Stimulated activated naive CD4-positive, alpha-beta T cell treated with Interleukin-2 at 50 U/mL for 16 hours (primary cell): Measurements from ENCODE around the gene UMPS.
A peak's percentile ranks its signal among the peaks of the same experiment; 100 is the strongest.
"Not testable (repeated sequence)": the region's sequence is repeated elsewhere in the genome, so short reads cannot be mapped to it uniquely, and the experiment has no call there.

Experiments used
- DNase-seq: peaks from one replicate; lab custom pipeline; 2025; lab: John Stamatoyannopoulos, UW

Gene UMPS

DNA sequence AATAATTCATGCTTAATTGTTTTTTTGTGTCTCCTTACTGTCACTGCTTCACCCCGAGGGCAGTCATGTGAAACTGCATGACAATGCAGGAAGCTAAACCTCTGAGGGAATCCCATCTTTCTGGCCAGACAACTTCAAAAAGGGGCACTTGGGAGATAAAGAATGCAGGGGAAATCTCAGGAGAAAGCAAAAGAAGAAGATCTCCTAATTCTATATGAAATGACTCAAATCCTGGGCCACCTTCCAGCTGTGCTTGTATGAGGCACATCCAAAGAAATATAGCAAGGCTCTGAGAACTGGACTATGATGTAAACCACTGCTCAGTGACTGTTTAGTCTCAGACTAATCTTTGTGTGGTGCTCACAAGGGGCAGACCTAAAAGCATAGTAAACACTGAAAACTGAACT lies 22.6 kb upstream of the UMPS start:
- no peak for DNase-seq

DNA sequence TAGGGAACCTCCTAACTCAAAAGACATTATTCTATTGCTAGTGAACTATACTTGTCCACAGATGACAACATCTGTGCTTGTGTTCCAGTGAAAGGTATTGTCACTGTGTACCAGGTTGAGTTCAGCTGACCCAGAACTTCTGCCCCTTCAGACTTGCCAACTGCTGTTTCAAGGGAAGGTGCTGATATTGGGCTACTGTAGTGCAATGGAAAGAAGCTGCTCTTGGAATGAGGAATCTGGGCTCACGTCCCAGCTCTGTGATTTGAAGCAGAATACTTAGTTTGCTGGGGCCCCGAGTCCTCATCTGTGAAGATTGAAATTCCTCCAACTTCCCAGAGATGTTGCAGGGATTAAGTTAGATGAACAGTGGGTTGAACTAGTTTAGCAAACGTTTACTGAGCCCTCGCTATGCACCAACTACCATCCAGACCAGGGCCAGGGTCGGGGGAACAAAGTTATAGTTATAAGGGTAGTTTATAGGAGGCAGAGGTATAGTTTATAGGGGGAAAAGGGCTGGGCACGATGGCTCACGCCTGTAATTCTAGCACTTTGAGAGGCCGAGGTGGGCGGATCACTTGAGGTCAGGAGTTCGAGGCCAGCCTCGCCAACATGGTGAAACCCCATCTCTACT lies 15.9 kb upstream of the UMPS start:
- no peak for DNase-seq

DNA sequence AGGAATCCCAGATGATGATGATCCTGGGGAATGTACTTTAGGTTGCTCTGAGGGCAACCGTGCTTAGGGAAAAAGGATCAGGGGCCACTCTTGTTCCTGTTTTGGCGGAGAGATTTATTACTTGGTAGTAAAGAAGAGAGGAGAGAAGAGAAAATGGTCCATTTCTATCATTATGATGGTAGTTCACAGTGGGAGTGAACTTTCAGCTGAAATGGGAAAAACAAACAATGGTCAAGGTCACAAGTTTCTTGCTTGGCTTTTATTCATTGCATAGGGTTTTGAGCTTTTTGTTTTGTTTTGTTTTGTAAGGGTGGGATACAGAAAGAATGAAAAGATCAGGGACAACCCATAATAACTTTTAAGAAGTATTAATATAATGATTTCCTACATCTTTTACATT lies 7.7 kb upstream of the UMPS start:
- no peak for DNase-seq

DNA sequence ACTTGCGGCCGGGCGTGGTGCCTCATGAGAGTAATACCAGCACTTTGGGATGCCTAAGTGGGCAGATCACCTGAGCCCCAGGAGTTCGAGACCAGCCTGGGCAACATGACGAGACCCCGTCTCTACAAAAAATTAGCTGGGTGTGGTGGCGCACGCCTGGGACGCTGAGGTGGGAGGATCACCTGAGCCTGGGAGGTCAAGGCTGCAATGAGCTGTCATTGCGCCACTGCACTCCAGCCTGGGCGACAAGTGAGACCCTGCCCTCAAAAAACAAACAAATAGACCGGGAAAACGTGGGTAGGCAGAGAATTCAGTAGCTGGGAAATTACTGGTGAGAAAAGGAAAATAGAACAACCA lies 667 bp downstream of the UMPS start:
- DNase-seq = peak; percentile 1

DNA sequence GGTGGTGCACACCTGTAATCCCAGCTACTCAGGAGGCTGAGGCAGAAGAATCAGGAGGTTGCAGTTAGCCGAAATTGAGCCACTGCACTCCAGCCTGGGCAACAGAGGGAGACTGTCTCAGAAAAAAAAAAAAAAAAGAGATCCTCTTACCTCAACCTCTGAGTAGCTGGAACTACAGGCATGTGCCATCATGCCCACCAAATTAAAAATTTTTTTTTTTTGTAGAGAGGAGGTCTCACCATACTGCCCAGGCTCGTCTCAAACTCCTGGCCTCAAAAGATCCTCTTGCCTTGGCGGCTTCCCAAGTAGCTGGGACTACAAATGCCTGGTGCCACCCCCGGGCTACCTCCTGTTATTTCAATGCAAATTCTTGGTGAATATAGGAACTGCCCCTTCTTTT lies 1.5 kb downstream of the UMPS start:
- no peak for DNase-seq

DNA sequence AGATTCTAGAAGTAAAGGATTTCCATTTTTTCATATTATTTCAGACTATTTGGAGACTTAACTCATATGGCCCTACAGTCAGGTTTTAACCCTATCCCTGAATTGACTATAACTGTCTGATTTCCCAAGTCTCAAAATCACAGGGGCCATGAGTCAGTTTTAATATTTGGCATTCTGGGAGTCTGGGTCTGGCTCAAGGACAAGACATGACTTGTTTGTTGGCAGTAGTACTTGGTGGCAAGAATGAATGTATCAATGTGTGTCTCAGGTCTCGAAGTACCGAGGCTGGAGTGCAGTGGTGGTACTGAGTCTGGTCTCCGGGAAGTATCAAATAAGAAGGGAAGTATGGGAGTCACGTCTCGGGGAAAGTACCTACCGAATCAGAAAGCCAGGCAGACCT lies 10.8 kb downstream of the UMPS start:
- no peak for DNase-seq

DNA sequence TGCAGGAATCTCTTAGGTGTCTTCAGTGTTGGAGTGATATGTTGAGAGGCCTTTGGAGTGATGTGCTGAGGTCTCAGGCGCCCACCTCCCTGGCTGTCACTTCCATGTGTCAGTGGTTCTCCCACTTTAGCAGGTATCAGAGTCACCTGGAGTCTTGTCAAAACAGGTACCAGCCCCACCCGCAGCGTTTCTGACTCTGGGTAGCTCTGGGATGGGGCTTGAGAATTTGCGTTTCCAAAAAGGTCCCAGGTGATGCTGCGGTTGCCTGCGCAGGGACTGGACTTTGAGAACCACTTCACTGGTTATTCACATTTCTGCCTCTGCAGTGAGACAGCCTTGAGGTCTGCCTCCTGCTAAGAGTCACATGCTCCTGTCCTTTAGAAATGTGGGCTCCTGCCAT lies 15.5 kb downstream of the UMPS start:
- DNase-seq = no peak

DNA sequence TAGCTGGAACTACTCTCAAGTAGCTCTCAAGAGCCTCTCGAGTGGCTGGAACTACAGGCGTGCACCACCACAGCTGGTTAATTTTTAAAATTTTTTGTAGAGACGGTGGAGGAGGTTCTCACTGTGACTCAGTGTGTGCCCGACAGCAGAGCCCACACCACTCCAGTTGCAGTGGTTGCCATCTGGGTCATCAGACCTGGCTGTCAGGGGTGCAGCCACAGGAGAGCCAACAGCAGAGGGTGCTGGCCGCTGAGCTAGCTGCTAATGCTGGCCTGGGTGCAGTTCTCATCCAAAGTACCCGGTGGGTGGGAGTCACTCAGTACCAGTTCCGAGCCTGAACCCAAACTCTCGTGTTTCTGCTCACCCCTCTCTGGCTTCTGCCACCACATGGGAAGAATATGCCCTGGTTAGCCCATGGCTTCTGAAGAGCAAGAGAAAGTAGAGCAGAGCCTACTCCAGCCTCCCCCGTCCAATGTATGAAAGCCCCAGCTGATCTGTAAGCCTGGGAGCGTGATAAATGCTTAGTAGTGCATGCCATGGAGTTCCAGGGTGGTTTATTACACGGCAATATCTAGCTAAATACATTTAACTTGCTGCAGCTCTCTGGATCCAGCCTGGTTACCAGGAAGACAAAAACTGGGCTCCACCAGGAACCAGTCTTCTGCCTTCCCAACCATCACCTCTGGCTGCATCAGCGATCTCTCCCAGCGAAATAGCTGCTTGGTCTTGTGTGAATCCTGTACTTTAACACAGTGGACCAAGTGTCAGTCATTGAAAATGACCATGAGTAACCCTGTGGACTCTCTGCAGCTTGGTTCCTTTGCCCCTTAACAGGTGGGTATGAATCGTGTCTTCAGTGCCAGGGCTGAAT lies 17.1 kb downstream of the UMPS start:
- DNase-seq = no peak

DNA sequence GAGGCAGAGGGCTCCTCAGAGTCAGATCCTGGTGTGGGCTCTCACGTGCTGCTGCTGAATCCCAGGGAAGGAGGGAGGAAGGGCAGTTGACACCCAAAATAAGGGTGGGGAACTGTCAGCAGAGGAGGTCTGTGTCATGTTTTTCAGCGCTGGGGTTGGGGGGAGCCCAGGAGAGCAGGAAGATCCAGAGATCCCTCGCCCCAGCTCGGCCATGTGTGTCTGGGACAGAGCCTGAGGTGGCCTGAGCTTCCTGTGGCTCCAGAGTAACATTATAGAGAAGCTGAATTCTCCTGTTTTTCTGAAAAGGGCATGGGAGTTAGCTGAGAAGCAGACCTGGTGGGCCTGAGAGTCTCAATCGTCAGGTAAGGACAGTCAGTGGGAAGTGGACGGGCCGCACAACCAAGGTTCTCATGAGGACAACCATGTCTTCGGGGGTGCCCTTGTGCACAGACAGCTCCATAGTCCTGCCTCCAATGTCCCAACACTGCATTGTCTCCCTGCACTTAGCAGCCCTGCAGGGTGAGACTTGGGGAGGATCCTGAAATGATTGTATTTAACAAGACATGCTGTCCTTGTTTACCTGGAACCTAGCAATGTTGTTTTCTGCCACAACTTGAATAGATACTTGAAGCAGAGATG lies 18.4 kb downstream of the UMPS start:
- no peak for DNase-seq

DNA sequence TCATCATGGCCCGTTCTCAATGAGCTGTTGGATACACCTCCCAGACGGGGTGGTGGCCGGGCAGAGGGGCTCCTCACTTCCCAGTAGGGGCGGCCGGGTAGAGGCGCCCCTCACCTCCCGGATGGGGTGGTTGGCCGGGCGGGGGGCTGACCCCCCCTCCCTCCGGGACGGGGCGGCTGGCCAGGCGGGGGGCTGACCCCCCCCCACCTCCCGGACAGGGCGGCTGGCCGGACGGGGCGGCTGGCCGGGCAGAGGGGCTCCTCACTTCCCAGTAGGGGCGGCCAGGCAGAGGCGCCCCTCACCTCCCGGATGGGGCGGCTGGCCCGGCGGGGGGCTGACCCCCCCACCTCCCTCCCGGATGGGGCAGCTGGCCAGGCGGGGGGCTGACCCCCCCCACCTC lies 19.6 kb downstream of the UMPS start:
- not testable (repeated sequence) for DNase-seq

DNA sequence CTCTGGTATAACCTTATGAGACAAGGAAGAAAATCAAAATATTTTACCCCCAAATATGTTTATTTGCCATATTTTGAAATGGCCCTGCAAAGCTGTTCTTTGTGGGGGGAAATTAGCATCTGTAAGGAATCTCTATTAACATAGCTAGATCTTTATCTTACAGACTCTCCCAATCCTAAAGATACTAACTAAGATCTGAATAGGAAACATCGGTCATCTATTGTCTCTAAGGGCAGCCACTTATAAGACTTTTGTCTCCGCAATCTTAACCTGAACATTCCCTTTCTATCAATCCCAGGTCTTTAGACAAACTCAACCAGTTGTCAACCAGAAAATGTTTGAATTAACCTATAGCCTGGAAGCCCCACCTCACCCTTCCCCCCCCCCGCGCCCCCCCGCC lies 21.2 kb downstream of the UMPS start:
- no peak for DNase-seq

DNA sequence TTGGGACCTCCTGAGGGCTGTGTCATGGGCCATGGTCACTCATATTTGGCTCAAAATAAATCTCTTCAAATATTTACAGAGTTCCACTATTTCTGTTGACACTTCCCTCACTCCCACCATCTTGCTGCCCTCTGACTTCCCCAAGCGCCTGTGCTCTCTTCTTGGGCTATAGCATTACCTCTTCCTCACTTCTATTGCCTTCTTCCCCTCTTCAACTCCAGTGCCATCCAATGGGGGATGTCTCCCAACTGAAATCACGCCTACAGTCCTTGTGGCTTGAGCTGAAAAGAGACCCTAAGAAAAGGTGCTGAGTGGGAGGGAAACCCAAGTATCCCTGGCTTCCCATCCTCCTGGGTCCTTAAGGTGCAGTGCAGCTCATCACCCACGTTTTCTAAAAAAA lies 21.8 kb downstream of the UMPS start:
- no peak for DNase-seq

DNA sequence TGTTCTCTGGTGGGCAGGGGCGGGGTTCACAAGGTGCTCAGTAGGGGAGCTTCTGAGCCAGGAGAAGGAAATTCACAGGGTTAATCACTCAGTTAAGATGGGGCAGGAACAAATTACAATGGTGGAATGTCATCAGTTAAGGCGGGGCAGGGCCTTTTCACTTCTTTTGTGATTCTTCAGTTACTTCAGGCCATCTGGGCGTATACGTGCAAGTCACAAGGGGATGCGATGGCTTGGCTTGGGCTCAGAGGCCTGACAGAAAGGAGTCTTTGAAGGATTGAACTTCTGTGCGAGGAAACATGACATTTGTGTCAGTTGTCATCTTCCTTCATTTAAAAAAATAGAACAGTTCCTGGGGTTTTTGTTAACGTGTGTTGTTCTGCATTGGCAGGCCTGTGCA lies 27.7 kb downstream of the UMPS start:
- not testable (repeated sequence) for DNase-seq

DNA sequence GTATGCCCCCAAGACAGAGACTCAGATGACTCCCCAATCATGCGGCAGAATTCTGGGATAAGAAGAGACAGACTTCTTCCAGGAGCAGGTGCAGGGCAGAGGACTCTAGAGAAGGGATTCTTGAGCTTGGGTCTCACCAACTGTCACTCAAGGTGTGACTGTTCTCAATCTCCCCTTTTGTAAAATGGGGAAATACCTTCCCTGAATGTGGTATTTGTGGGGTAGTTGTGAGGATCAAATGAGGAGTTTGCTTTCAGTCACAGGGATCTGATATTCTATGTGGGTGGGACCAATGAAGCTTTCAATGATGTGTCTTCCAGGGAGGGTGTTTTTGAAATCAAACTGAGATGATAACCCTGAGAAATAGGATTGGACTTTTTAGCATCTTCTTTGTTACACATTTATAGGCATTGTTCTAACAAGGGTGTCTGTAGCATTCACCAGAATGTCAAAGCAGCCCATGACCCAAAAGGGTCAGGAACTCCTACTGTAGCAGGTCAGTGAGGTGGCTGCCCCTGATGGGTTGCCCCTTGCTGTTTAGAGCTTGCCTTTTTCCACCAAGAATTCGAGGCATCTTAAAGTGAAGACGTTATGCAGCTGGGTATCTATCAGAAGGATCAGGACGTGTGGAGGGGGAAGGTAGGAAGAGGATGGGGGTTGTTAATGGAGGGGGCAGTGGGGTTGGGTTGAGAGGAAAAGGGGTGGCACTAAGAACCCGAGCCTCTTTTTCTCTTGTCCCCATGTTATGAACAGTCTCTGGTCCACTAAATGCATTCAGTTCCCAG lies 28.8 kb downstream of the UMPS start:
- no peak for DNase-seq

DNA sequence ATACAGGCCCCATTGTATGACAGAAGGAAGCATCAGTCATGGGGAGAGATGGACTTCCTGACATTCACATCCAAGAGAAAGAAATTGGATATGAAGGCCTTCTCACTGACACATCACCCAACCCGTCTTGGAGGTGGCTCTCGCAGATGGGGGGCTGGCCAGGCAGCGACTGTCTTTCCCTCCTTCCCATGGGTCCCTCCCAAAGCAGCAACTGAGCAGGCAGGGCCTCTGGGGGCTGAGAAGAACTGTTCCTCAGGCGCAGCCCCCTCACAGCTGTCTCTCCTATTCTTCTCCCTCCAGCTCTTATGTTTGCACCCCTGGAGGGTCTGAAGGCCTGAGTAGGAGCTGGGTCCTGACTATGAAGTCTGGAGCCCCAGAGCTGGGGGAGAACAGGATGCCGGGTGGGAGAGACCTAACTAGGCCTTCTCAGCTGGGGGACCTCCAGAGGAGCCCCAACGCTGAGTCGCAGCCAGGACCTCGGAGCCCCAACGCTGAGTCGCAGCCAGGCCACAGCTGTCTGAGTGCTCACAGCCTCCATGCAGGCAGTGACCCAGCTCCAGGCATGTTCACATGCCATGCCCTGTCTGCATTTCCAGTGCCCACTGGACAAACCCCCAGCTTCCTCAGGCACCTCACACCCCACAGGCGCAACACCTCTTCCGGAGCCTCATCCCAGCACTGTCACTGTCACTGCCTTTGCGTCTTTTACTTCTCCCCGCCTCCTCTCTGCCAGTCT lies 29.6 kb downstream of the UMPS start:
- DNase-seq = no peak

DNA sequence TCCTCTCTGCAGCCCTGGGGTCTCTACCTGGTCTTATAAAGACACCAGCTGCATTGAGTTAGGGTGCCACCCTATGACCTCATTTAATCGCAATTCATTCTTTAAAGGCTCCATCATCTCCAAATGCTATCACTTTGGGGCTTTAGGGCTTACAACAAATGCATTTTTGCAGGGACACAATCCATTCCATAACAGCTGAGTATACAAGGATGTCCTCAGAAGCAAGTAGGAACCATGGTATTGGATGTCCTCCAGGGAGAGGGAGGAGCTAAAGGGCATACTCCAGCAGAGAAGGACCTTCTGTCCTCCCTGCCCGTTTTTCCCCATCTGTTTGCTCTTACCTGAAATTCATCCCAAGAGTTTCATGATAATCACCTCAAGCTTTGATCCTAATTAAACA lies 30.3 kb downstream of the UMPS start:
- no peak for DNase-seq

DNA sequence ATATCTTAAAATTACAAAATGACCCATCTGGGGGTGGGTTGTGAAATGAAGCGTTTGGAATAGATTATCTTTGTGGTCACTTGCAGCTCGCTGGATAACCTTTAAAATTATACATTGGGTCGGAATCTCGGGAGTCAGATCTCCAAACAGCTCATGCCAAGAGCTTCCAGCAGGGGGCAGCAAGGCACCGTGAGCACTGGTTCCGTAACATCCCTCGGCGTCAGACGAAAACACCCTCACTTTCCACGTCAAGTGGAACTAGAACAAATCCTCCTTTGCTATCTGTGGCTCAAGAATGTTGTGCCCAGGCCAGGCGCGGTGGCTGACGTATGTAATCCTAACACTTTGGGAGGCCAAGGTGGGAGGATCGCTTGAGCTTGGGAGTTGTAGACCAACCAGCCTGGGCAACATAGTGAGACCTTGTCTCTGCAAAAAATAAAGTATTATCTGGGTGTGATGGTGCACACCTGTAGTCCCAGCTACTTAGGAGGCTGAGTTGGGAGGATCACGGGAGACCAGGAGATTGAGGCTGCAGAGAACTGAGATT lies 31.1 kb downstream of the UMPS start:
- peak; percentile 64 for DNase-seq

DNA sequence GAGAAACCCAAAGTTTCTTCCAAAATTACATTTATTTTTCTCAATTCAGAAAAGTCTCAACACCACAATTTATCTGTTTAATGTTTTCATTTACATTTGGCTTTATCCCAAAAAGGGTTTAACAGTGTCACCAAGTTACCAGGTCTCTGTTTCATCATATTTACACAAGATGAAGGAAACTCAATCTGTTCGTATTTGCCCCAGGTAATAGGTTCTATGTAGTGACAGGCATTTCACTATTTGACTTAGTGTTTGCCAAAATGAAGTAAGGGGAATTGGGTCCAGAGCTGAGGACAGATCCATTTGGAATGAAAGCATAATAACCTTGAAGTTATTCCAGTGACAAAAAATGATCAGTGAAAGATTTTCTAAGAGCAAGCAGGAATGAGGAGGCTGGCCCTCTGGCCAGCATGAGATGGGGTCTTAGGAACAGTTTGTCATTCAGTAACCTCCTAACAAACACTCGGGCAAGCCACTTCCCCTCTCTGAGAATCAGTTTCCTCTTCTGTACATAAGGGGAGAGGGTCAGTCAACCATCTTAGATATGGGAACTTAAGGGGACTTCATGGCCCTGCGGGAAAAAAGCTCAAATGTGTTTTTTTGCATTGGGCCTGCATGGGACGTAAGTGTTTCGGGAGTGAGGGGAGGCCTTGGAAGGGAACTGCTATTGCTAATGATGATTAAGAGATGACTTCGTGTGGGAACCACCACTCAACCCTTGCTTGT lies 31.8 kb downstream of the UMPS start:
- no peak for DNase-seq

DNA sequence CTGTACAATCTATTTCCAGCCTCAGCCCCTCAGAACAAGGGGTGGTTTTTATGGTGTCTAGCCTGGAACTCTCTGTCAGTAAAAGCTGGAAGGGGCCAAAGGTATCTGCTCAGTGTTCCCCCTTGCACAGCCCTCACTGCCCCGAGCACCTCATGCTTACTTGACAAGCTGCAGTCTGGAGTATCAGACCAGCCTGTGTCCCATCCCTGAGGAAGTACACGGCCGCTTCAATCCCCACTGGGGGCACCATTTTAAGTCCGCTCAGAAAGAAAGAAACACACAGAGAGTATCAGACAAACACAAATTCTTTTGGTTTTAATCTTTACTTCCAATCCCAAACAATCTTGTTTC lies 32.4 kb downstream of the UMPS start:
- DNase-seq = no peak

DNA sequence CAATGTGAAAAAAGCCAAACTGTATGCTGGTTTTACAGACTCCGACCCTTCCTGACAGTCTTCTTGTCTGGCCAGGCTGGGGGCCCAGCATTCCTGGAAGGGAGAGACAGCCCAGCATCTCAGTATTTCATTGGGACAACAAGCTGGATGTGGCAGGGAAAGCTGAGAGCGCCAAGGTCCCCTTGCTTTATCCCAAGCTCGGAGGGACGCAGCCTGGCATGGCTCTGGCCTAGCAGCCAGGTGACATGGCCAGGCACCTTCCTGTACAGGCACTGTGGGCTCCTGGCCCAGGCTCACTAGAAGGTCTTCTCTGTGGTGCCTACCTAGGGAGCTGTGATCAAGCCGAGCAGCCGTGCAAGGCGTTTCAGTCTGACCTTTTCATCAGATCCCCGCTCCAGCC lies 33.0 kb downstream of the UMPS start:
- DNase-seq = no peak
